OCI-LY7 (cell line): ENCODE results near the gene LAMC1. TPM values are rescaled to one million over a fixed set of nuclear protein-coding genes. Genes with fewer than 3 reads are reported as not detected.

Experiments used
- BruUV-seq: library from RNA; stranded (reverse); fragments of 400-500 nt; replicated peaks from 2 replicates; lab custom pipeline; 2021; lab: Mats Ljungman, UMichigan
- CTCF ChIA-PET: fragments of 300-600 bp; sonication (Branson Sonifier 250); formaldehyde crosslinking; loops from one replicate; lab custom pipeline; 2022; ENCODE audit warnings: antibody characterized with exemption; ENCODE audit not compliant: unreplicated experiment; lab: Charles Lee
- POLR2A ChIA-PET: fragments of 300-600 bp; sonication (Branson Sonifier 250); formaldehyde crosslinking; loops from one replicate; lab custom pipeline; 2022; ENCODE audit warnings: antibody characterized with exemption; lab: Charles Lee
- DNase-seq: peaks from one replicate; pipeline ENCODE4 v3.0.0-alpha.2; 2015; ENCODE audit warnings: low spot score
- H2AFZ ChIP-seq: fragments of 200-600 bp; sonication (generic), shearing (Covaris generic); 2 replicates; pipeline ENCODE4 v1.6.1; 2014; ENCODE audit warnings: mild to moderate bottlenecking, antibody characterized with exemption, low read length, moderate library complexity
- H3K27ac ChIP-seq: fragments of 200-600 bp; sonication (generic); 2 replicates; pipeline ENCODE4 v1.5.1; 2014; ENCODE audit warnings: mixed run types, low read depth, mild to moderate bottlenecking, moderate library complexity, low read length, inconsistent platforms; ENCODE audit not compliant: poor library complexity, severe bottlenecking
- H3K36me3 ChIP-seq: fragments of 200-600 bp; sonication (generic); 2 replicates; pipeline ENCODE4 v1.6.1; 2014; ENCODE audit warnings: mild to moderate bottlenecking, antibody characterized with exemption, low read length, moderate library complexity, mixed read lengths; ENCODE audit not compliant: insufficient read depth
- H3K4me1 ChIP-seq: fragments of 200-600 bp; sonication (generic); 2 replicates; pipeline ENCODE4 v1.5.1; 2014; ENCODE audit warnings: mild to moderate bottlenecking, low read length; ENCODE audit not compliant: insufficient read depth, poor library complexity, severe bottlenecking
- H3K4me2 ChIP-seq: fragments of 200-600 bp; sonication (generic); 2 replicates; pipeline ENCODE4 v1.6.1; 2014; ENCODE audit warnings: mild to moderate bottlenecking, low read length
- H3K4me3 ChIP-seq: fragments of 200-600 bp; sonication (generic); 2 replicates; pipeline ENCODE4 v1.5.1; 2014; ENCODE audit warnings: mild to moderate bottlenecking, low read depth, low read length; ENCODE audit not compliant: poor library complexity, severe bottlenecking
- H3K79me2 ChIP-seq: fragments of 200-600 bp; sonication (generic); 2 replicates; pipeline ENCODE4 v1.6.1; 2016; ENCODE audit warnings: low read depth, mild to moderate bottlenecking, low read length, moderate library complexity, mixed read lengths; ENCODE audit not compliant: insufficient read depth
- H3K9me2 ChIP-seq: fragments of 200-600 bp; sonication (generic); 2 replicates; pipeline ENCODE4 v1.6.1; 2016; ENCODE audit warnings: mild to moderate bottlenecking, low read length, mixed read lengths; ENCODE audit not compliant: insufficient read depth
- H3K9me3 ChIP-seq: fragments of 200-600 bp; sonication (generic); 2 replicates; pipeline ENCODE4 v1.6.1; 2014; ENCODE audit warnings: mild to moderate bottlenecking, mixed run types, low read length, mixed read lengths
- H4K20me1 ChIP-seq: fragments of 200-600 bp; sonication (generic); 2 replicates; pipeline ENCODE4 v1.6.1; 2014; ENCODE audit warnings: mild to moderate bottlenecking, antibody characterized with exemption, low read length, moderate library complexity, mixed read lengths; ENCODE audit not compliant: insufficient read depth
- CTCF ChIP-seq: fragments of 200-600 bp; sonication (generic); conservative IDR thresholded peaks from 2 replicates; pipeline ENCODE4 v1.5.1; 2014; ENCODE audit warnings: mild to moderate bottlenecking, antibody characterized with exemption, low read length, moderate library complexity, mixed read lengths
- EZH2phosphoT487 ChIP-seq: fragments of 200-600 bp; sonication (generic); IDR thresholded peaks from 2 replicates; pipeline ENCODE4 v1.6.1; 2018; ENCODE audit warnings: low read depth, borderline replicate concordance, mild to moderate bottlenecking, mixed run types, antibody characterized with exemption, low read length, moderate library complexity, mixed read lengths
- intact Hi-C: fragments of 100-400 bp; cut with micrococcal nuclease; formaldehyde crosslinking; loops from one replicate; pipeline ENCODE4 v1.10.0; 2022; ENCODE audit not compliant: unreplicated experiment
- total RNA-seq, 2 experiments: library from RNA; depleted of rRNA in 1 of 2; stranded (reverse); fragments of >200 nt in 1 of 2; shearing (Covaris generic) in 1 of 2; gene quantifications; 2 replicates each; pipeline ENCODE4 v1.2.3, GENCODE V29; 2014 to 2022

LAMC1 gene
- total RNA-seq, 2 experiments from 2014 or later: 24.2 to 42.1 TPM

- no TSS peak for BruUV-seq
- POLR2A ChIA-PET: interaction anchor here (0.5 to 4.6 kb wide), 10 partner anchors 9 to 192 kb away, joined by 3 to 49 read pairs (median 4); no protein-coding TSS in a partner anchor
- DNase-seq: no peak
- no peaks in the 10 kb centered on the region for H3K9me2 ChIP-seq
- H3K9me3 ChIP-seq: no peaks in the 10 kb centered on the region
- intact Hi-C loops: no loop called here
- H4K20me1 ChIP-seq: peaks cover 8% of the 10 kb centered on the region; the same call in 1 of the 2 replicates
- CTCF ChIA-PET: no interaction called here
- no peak overlapping the region for H2AFZ ChIP-seq
- H3K4me1 ChIP-seq: peaks cover 56% of the 10 kb centered on the region
- TF ChIP-seq EZH2phosphoT487: no peak
- no peak for TF ChIP-seq CTCF
- no peak overlapping the region for H3K4me3 ChIP-seq
- peak overlapping the region; percentile 48 for H3K4me2 ChIP-seq
- H3K79me2 ChIP-seq: peaks cover 33% of the 10 kb centered on the region; the same call in 1 of the 2 replicates
- no peak overlapping the region for H3K27ac ChIP-seq
- peaks cover 20% of the 10 kb centered on the region for H3K36me3 ChIP-seq
These were observed 9.1 kb downstream of the LAMC1 start for GRCh38 chr1:183032122-183032921.

GRCh38 chr1:183033205-183033604, 10.0 kb downstream of the LAMC1 start:
- no peak overlapping the region for H3K27ac ChIP-seq
- no peak for TF ChIP-seq CTCF
- no peak for TF ChIP-seq EZH2phosphoT487
- peak overlapping the region; percentile 6 for H3K4me3 ChIP-seq
- H3K4me2 ChIP-seq: peak overlapping the region; percentile 48
- CTCF ChIA-PET: no interaction called here
- H3K79me2 ChIP-seq: peaks cover 29% of the 10 kb centered on the region; the same call in 1 of the 2 replicates
- POLR2A ChIA-PET: interaction anchor here (0.5 to 4.6 kb wide), 5 partner anchors 8 to 127 kb away, joined by 3 to 49 read pairs (median 4); no protein-coding TSS in a partner anchor
- peaks cover 47% of the 10 kb centered on the region for H3K4me1 ChIP-seq
- intact Hi-C loops: no loop called here
- no peaks in the 10 kb centered on the region for H3K9me3 ChIP-seq
- peaks cover 21% of the 10 kb centered on the region for H3K36me3 ChIP-seq
- H4K20me1 ChIP-seq: peaks cover 8% of the 10 kb centered on the region; the same call in 1 of the 2 replicates
- DNase-seq: peak; percentile 38
- H2AFZ ChIP-seq: no peak overlapping the region
- H3K9me2 ChIP-seq: no peaks in the 10 kb centered on the region
- no TSS peak for BruUV-seq
